Gastrocnemius medialis (tissue), 4 donors: ENCODE results near the gene FLT3.

Experiments used
- CTCF ChIP-seq, 5 experiments: fragments of 450-650 bp in 3 of 5; fragments of 200-600 bp in 2 of 5; sonication (generic) in 2 of 5; IDR thresholded peaks in 4 of 5; conservative IDR thresholded peaks in 1 of 5; 1 replicate in 4 of 5; 2 replicates in 1 of 5; pipeline ENCODE4 v1.5.1; 2016 to 2019; ENCODE audit warnings: antibody characterized with exemption in 5 of 5, mild to moderate bottlenecking in 3 of 5, moderate library complexity in 3 of 5
- POLR2A ChIP-seq, 2 donors: fragments of 450-650 bp; IDR thresholded peaks; one replicate each; pipeline ENCODE4 v1.6.1; 2017; ENCODE audit warnings: antibody characterized with exemption in 2 of 2, mild to moderate bottlenecking in 2 of 2, moderate library complexity in 2 of 2

- TF ChIP-seq CTCF (IDR thresholded peaks at IDR 0.05 in 4 of 5, conservative IDR thresholded peaks at IDR 0.05 in 1 of 5) (no peak), POLR2A (IDR thresholded peaks at IDR 0.05) (no peak)
Observed at GRCh38 chr13:28097503-28097902, 2.9 kb downstream of the FLT3 start.
